ENCODE measurements around the gene SLC6A7.

The SLC6A7 gene

DNA sequence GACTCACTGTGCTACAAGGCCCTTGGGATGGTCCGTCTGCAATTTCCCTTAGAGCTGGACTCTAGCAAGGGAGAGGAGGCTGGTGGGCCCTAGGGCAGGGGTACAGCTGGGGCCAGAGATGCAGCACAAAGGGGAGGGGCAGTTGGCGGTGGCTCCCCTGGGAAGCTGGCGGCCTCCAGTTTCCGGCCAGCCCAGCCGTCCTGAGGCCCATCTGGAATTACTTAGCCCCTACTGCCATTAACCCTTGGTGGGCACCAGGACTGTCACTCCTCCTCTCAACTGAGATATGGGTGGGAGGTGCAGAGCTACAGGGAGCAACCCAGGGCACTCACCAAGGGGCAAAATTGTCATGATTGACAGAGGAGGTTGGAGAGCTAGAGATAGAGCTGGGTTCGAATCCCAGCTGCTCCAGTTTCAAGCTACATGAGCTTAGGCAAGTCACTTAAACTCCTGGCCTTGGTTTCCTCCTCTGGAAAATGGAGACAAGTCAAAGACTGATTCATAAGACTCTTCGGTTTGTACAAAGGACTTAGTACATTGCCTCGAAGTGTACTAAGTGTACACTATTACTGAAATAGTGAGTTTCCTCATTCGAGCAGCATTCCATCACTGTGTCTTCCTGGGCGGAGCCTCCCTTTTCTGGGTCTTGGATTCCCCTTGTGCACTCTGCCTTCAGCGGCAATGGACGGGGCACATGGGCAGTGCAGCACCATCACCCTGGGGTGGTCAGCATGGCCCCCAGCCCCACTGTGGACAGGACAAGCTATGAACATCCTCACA, 31.5 kb upstream of the SLC6A7 start:
- Histone ChIP-seq H3K9me3 (ENCODE audit: control insufficient read depth, low read length) (no peaks in the 10 kb centered on the region), H4K8ac (ENCODE audit: low read length) (peak overlapping the region; percentile 86), H3K4me1 (ENCODE audit: control insufficient read depth, insufficient read depth, low read depth, low read length) (peaks cover 31% of the 10 kb centered on the region), H3K9ac (ENCODE audit: low read length) (peak overlapping the region; percentile 70), H2BK12ac (ENCODE audit: low read length in 2 of 2) (peak overlapping the region; percentile 91 to 99), H3K27ac (ENCODE audit: low read length, poor library complexity, severe bottlenecking) (no peak overlapping the region), H2BK5ac (ENCODE audit: low read depth, low read length, poor library complexity, severe bottlenecking) (no peak overlapping the region), H2BK15ac (ENCODE audit: low read depth, poor library complexity, severe bottlenecking) (peak overlapping the region; percentile 100), H3K4me3 (ENCODE audit: insufficient read depth in 1 of 2, low read depth in 1 of 2, low read length in 2 of 2) (peak overlapping the region in 1 of 2 experiments; percentile 51), H3K4me2 (ENCODE audit: low read length, poor library complexity, severe bottlenecking) (no peak overlapping the region), H3K18ac (ENCODE audit: low read depth in 1 of 2, low read length in 2 of 2) (peak overlapping the region; percentile 78 to 98), H3K27me3 (ENCODE audit: control insufficient read depth in 1 of 2, insufficient read depth in 1 of 2, low read length in 2 of 2) (no peaks in the 10 kb centered on the region), H2AFZ (ENCODE audit: low read depth, low read length) (no peak overlapping the region), H3K79me1 (replicated peaks; ENCODE audit: low read length, poor library complexity, severe bottlenecking) (peaks cover 2% of the 10 kb centered on the region), H2BK120ac (ENCODE audit: low read depth, low read length) (peak overlapping the region; percentile 96), H3K4ac (ENCODE audit: low read depth in 1 of 2, low read length in 2 of 2) (peak overlapping the region; percentile 90 to 92), H3K36me3 (ENCODE audit: control insufficient read depth in 1 of 2, insufficient read depth in 2 of 2, low read depth in 1 of 2, low read length in 2 of 2) (peaks cover 0 to 8% of the 10 kb centered on the region in 2 experiments), H4K91ac (ENCODE audit: low read length) (peak overlapping the region; percentile 98), H3K14ac (ENCODE audit: low read length in 2 of 2) (peak overlapping the region in 1 of 2 experiments; percentile 93), H2AK5ac (ENCODE audit: low read length, severe bottlenecking) (peak overlapping the region; percentile 60), H3K23ac (ENCODE audit: low read length in 2 of 2) (peak overlapping the region in 1 of 2 experiments; percentile 46)
- peak; percentile 68 for DNase-seq
- WGBS = 45% methylated on average over 11 of the region's 12 CpGs

DNA sequence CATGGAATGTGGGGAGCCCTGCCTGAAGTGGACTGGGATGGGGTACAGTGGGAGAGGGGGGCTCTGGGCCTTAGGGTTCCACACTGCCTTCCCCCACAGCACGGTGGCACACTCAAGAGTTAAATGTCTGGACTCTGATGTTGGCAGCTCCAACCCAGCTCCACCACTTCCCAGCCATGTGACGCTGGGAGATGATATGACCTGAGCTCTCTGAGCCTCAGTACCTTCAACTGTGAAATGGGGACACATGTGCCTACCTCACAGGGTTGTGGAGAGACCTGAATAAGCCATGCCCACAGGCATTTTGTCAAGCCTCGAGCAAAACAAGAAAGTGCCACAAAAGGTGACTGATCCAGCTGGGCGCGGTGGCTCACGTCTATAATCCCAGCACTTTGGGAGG, 30.8 kb upstream of the SLC6A7 start:
- Histone ChIP-seq H3K4me2 (ENCODE audit: low read length, poor library complexity, severe bottlenecking) (no peak overlapping the region), H3K9me3 (ENCODE audit: control insufficient read depth, low read length) (no peaks in the 10 kb centered on the region), H3K4ac (ENCODE audit: low read depth in 1 of 2, low read length in 2 of 2) (peak overlapping the region; percentile 90 to 92), H3K23ac (ENCODE audit: low read length in 2 of 2) (peak overlapping the region in 1 of 2 experiments; percentile 46), H3K4me1 (ENCODE audit: control insufficient read depth, insufficient read depth, low read depth, low read length) (peaks cover 30% of the 10 kb centered on the region), H2BK120ac (ENCODE audit: low read depth, low read length) (peak overlapping the region; percentile 96), H3K27me3 (ENCODE audit: control insufficient read depth in 1 of 2, insufficient read depth in 1 of 2, low read length in 2 of 2) (no peaks in the 10 kb centered on the region), H3K27ac (ENCODE audit: low read length, poor library complexity, severe bottlenecking) (no peak overlapping the region), H2AK5ac (ENCODE audit: low read length, severe bottlenecking) (peak overlapping the region; percentile 60), H2BK15ac (ENCODE audit: low read depth, poor library complexity, severe bottlenecking) (peak overlapping the region; percentile 100), H3K14ac (ENCODE audit: low read length in 2 of 2) (peak overlapping the region in 1 of 2 experiments; percentile 93), H3K9ac (ENCODE audit: low read length) (peak overlapping the region; percentile 70), H3K4me3 (ENCODE audit: insufficient read depth in 1 of 2, low read depth in 1 of 2, low read length in 2 of 2) (peak overlapping the region in 1 of 2 experiments; percentile 44), H4K91ac (ENCODE audit: low read length) (peak overlapping the region; percentile 98), H3K36me3 (ENCODE audit: control insufficient read depth in 1 of 2, insufficient read depth in 2 of 2, low read depth in 1 of 2, low read length in 2 of 2) (peaks cover 0 to 1% of the 10 kb centered on the region in 2 experiments), H4K8ac (ENCODE audit: low read length) (peak overlapping the region; percentile 86), H2BK12ac (ENCODE audit: low read length in 2 of 2) (peak overlapping the region; percentile 91 to 99), H3K18ac (ENCODE audit: low read depth in 1 of 2, low read length in 2 of 2) (peak overlapping the region; percentile 78 to 98), H2BK5ac (ENCODE audit: low read depth, low read length, poor library complexity, severe bottlenecking) (no peak overlapping the region), H3K79me1 (replicated peaks; ENCODE audit: low read length, poor library complexity, severe bottlenecking) (peaks cover 2% of the 10 kb centered on the region), H2AFZ (ENCODE audit: low read depth, low read length) (no peak overlapping the region)
- DNase-seq = no peak
- WGBS = 81% methylated on average over 6 of the region's 6 CpGs

DNA sequence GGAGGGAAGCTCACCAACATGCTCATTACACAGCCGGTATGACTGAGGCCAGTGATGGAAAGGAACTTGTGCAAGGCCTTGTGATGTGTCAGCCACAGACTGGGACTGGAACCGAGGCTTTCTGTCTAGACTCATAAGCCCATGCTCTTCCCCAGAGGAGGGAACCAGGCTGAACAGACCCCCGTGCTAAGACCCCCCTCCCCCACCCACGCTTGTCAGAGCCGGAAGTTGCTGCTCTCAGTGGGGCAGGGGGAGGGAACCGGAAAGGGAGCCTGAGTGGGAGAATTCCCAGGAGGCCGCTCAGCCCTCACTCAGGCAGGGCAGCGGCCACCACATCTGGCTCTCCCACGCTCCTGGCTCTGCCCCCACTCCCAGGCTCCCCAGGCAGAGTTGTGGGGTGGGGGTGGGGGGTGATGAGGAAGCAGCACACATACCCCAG, 30.1 kb upstream of the SLC6A7 start:
- Histone ChIP-seq H2AFZ (ENCODE audit: low read depth, low read length) (no peak overlapping the region), H3K4me2 (ENCODE audit: low read length, poor library complexity, severe bottlenecking) (no peak overlapping the region), H3K14ac (ENCODE audit: low read length in 2 of 2) (no peak overlapping the region), H3K4ac (ENCODE audit: low read depth in 1 of 2, low read length in 2 of 2) (peak overlapping the region; percentile 44 to 98), H3K36me3 (ENCODE audit: control insufficient read depth in 1 of 2, insufficient read depth in 2 of 2, low read depth in 1 of 2, low read length in 2 of 2) (no peaks in the 10 kb centered on the region), H3K27ac (ENCODE audit: low read length, poor library complexity, severe bottlenecking) (no peak overlapping the region), H2BK15ac (ENCODE audit: low read depth, poor library complexity, severe bottlenecking) (peak overlapping the region; percentile 95), H2BK12ac (ENCODE audit: low read length in 2 of 2) (peak overlapping the region; percentile 83 to 98), H4K8ac (ENCODE audit: low read length) (peak overlapping the region; percentile 97), H2BK5ac (ENCODE audit: low read depth, low read length, poor library complexity, severe bottlenecking) (no peak overlapping the region), H4K91ac (ENCODE audit: low read length) (peak overlapping the region; percentile 100), H3K79me1 (replicated peaks; ENCODE audit: low read length, poor library complexity, severe bottlenecking) (peaks cover 2% of the 10 kb centered on the region), H2BK120ac (ENCODE audit: low read depth, low read length) (peak overlapping the region; percentile 97), H3K9me3 (ENCODE audit: control insufficient read depth, low read length) (no peaks in the 10 kb centered on the region), H3K4me3 (ENCODE audit: insufficient read depth in 1 of 2, low read depth in 1 of 2, low read length in 2 of 2) (no peak overlapping the region), H3K27me3 (ENCODE audit: control insufficient read depth in 1 of 2, insufficient read depth in 1 of 2, low read length in 2 of 2) (no peaks in the 10 kb centered on the region), H3K18ac (ENCODE audit: low read depth in 1 of 2, low read length in 2 of 2) (peak overlapping the region; percentile 94 to 99), H3K4me1 (ENCODE audit: control insufficient read depth, insufficient read depth, low read depth, low read length) (peaks cover 32% of the 10 kb centered on the region), H2AK5ac (ENCODE audit: low read length, severe bottlenecking) (no peak overlapping the region), H3K23ac (ENCODE audit: low read length in 2 of 2) (no peak overlapping the region), H3K9ac (ENCODE audit: low read length) (peak overlapping the region; percentile 70)
- DNase-seq = peak; percentile 91
- WGBS = 13% methylated on average over 1 of the region's 9 CpGs

DNA sequence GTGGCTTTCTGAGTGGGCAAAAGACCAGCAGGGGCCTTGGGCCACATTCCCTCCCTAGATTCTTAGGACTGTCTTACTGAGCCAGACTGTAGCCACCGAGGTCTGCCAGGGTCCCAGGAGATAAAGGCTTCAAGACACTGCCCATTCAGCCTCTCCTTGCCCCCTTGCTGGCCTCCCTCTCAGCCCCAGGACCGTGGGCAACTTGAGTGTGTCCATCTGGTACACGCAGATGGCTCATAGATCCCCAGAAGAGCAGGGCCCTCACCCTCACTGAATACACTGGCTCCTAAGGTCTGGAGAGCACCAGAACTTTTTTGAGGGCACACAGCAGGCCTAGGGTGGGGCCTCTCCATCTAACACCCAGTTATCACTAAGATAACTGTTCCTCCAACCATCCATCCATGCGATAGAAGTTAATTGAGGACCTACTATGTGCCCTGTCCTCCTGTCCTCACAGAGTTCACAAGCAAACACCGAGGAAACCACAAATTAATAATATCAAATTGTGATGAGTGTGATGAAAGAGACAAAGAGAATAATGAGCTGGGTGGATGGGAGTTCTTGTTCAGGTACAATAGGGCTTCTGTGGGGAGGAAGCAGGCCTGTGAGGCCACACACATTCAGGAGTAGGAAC, 29.3 kb upstream of the SLC6A7 start:
- Histone ChIP-seq H2BK120ac (ENCODE audit: low read depth, low read length) (peak overlapping the region; percentile 97), H3K9ac (ENCODE audit: low read length) (peak overlapping the region; percentile 70), H4K91ac (ENCODE audit: low read length) (peak overlapping the region; percentile 100), H3K4me2 (ENCODE audit: low read length, poor library complexity, severe bottlenecking) (no peak overlapping the region), H3K23ac (ENCODE audit: low read length in 2 of 2) (no peak overlapping the region), H4K8ac (ENCODE audit: low read length) (peak overlapping the region; percentile 97), H2BK12ac (ENCODE audit: low read length in 2 of 2) (peak overlapping the region; percentile 95 to 98), H3K14ac (ENCODE audit: low read length in 2 of 2) (peak overlapping the region in 1 of 2 experiments; percentile 50), H3K27ac (ENCODE audit: low read length, poor library complexity, severe bottlenecking) (no peak overlapping the region), H3K4ac (ENCODE audit: low read depth in 1 of 2, low read length in 2 of 2) (peak overlapping the region; percentile 44 to 98), H3K4me1 (ENCODE audit: control insufficient read depth, insufficient read depth, low read depth, low read length) (peaks cover 34% of the 10 kb centered on the region), H3K27me3 (ENCODE audit: control insufficient read depth in 1 of 2, insufficient read depth in 1 of 2, low read length in 2 of 2) (no peaks in the 10 kb centered on the region), H3K18ac (ENCODE audit: low read depth in 1 of 2, low read length in 2 of 2) (peak overlapping the region; percentile 94 to 99), H3K36me3 (ENCODE audit: control insufficient read depth in 1 of 2, insufficient read depth in 2 of 2, low read depth in 1 of 2, low read length in 2 of 2) (no peaks in the 10 kb centered on the region), H2BK15ac (ENCODE audit: low read depth, poor library complexity, severe bottlenecking) (peak overlapping the region; percentile 98), H2AK5ac (ENCODE audit: low read length, severe bottlenecking) (peak overlapping the region; percentile 8), H2AFZ (ENCODE audit: low read depth, low read length) (no peak overlapping the region), H3K9me3 (ENCODE audit: control insufficient read depth, low read length) (no peaks in the 10 kb centered on the region), H3K4me3 (ENCODE audit: insufficient read depth in 1 of 2, low read depth in 1 of 2, low read length in 2 of 2) (no peak overlapping the region), H3K79me1 (replicated peaks; ENCODE audit: low read length, poor library complexity, severe bottlenecking) (peaks cover 2% of the 10 kb centered on the region), H2BK5ac (ENCODE audit: low read depth, low read length, poor library complexity, severe bottlenecking) (no peak overlapping the region)
- peak; percentile 52 for DNase-seq
- WGBS = 26% methylated on average over 3 of the region's 5 CpGs
